Astrocyte (in vitro differentiated cells and primary cell): ENCODE measurements around the gene MGAT5. TPM values are rescaled to one million over a fixed set of nuclear protein-coding genes. Genes with fewer than 3 reads are reported as not detected.

Experiments
- DNase-seq: peaks from one replicate; pipeline ENCODE4 v3.0.0-alpha.2; 2010; ENCODE audit warnings: low read depth
- FAIRE-seq: peaks from 2 replicates; lab custom pipeline; 2011; peaks lifted over from hg19 to GRCh38; lab: Jason Lieb, UNC
- H2AFZ ChIP-seq: 2 replicates; pipeline ENCODE4 v1.6.0; 2012; ENCODE audit warnings: low read depth, low read length, inconsistent platforms
- H3K27ac ChIP-seq: 2 replicates; pipeline ENCODE4 v1.5.1; 2011; ENCODE audit warnings: low read depth, low read length, inconsistent platforms
- H3K27me3 ChIP-seq: 2 replicates; pipeline ENCODE4 v1.6.0; 2011; ENCODE audit warnings: low read length, inconsistent platforms; ENCODE audit not compliant: insufficient read depth
- H3K36me3 ChIP-seq: 2 replicates; pipeline ENCODE4 v1.5.1; 2011; ENCODE audit warnings: low read length, inconsistent platforms; ENCODE audit not compliant: insufficient read depth
- H3K4me1 ChIP-seq: 2 replicates; pipeline ENCODE4 v1.5.1; 2011; ENCODE audit warnings: low read length, inconsistent platforms; ENCODE audit not compliant: insufficient read depth
- H3K4me2 ChIP-seq: 2 replicates; pipeline ENCODE4 v1.6.0; 2012; ENCODE audit warnings: low read length, inconsistent platforms
- H3K4me3 ChIP-seq: 2 replicates; pipeline ENCODE4 v1.5.1; 2011; ENCODE audit warnings: low read depth, mild to moderate bottlenecking, low read length, inconsistent platforms; ENCODE audit not compliant: insufficient read depth
- H3K79me2 ChIP-seq: 2 replicates; pipeline ENCODE4 v1.6.0; 2012; ENCODE audit warnings: mild to moderate bottlenecking, low read length, inconsistent platforms; ENCODE audit not compliant: insufficient read depth
- H3K9ac ChIP-seq: 2 replicates; pipeline ENCODE4 v1.6.0; 2012; ENCODE audit warnings: mild to moderate bottlenecking, low read length, inconsistent platforms
- H3K9me3 ChIP-seq: 2 replicates; pipeline ENCODE4 v1.5.1; 2012; ENCODE audit warnings: low read depth, mild to moderate bottlenecking, low read length, inconsistent platforms; ENCODE audit not compliant: insufficient read depth
- H4K20me1 ChIP-seq: 2 replicates; pipeline ENCODE4 v1.6.0; 2012; ENCODE audit warnings: low read length, inconsistent platforms; ENCODE audit not compliant: insufficient read depth
- H3K27ac Mint-ChIP-seq: one replicate; pipeline ENCODE4 v1.8.0; 2021; ENCODE audit warnings: mild to moderate bottlenecking, mixed read lengths; ENCODE audit not compliant: unreplicated experiment
- H3K27me3 Mint-ChIP-seq: one replicate; pipeline ENCODE4 v1.8.0; 2021; ENCODE audit warnings: low read depth, mixed read lengths; ENCODE audit not compliant: unreplicated experiment
- H3K36me3 Mint-ChIP-seq: one replicate; pipeline ENCODE4 v1.8.0; 2021; ENCODE audit warnings: low read depth, mixed read lengths; ENCODE audit not compliant: unreplicated experiment
- H3K4me1 Mint-ChIP-seq: one replicate; pipeline ENCODE4 v1.8.0; 2021; ENCODE audit warnings: low read depth, mixed read lengths; ENCODE audit not compliant: unreplicated experiment
- H3K4me3 Mint-ChIP-seq: one replicate; pipeline ENCODE4 v1.8.0; 2021; ENCODE audit warnings: mild to moderate bottlenecking, moderate library complexity, mixed read lengths; ENCODE audit not compliant: unreplicated experiment
- H3K9me3 Mint-ChIP-seq: one replicate; pipeline ENCODE4 v1.8.0; 2021; ENCODE audit warnings: mild to moderate bottlenecking, mixed read lengths; ENCODE audit not compliant: unreplicated experiment
- CTCF ChIP-seq: IDR thresholded peaks from 2 replicates; pipeline ENCODE4 v1.5.1; 2011; ENCODE audit warnings: low read depth, mild to moderate bottlenecking, inconsistent platforms, low read length, moderate library complexity; ENCODE audit not compliant: insufficient read depth
- EZH2 ChIP-seq: IDR thresholded peaks from 2 replicates; pipeline ENCODE4 v1.6.1; 2012; ENCODE audit warnings: mild to moderate bottlenecking, low read length, inconsistent platforms; ENCODE audit not compliant: insufficient read depth
- total RNA-seq: library from RNA; stranded (reverse); gene quantifications from 2 replicates; pipeline ENCODE4 v1.2.1, GENCODE V29; 2021

Gene MGAT5
- total RNA-seq, 1 donor from 2014 or later, result 80.2 TPM

- peaks cover 18% of the 10 kb centered on the region for H3K4me1 Mint-ChIP-seq
- H3K4me3 ChIP-seq, result no peak overlapping the region
- H3K9ac ChIP-seq, result no peak overlapping the region
- no peaks in the 10 kb centered on the region for H3K36me3 ChIP-seq
- H3K4me2 ChIP-seq, result no peak overlapping the region
- H3K36me3 Mint-ChIP-seq, result peaks cover 11% of the 10 kb centered on the region
- H3K4me1 ChIP-seq, result peaks cover 24% of the 10 kb centered on the region
- H3K9me3 Mint-ChIP-seq, result no peaks in the 10 kb centered on the region
- peaks cover 7% of the 10 kb centered on the region for H4K20me1 ChIP-seq
- no peaks in the 10 kb centered on the region for H3K9me3 ChIP-seq
- no peaks in the 10 kb centered on the region for H3K27me3 ChIP-seq
- H3K27me3 Mint-ChIP-seq, result no peaks in the 10 kb centered on the region
- H3K27ac Mint-ChIP-seq, result no peak overlapping the region
- H3K27ac ChIP-seq, result no peak overlapping the region
- no peak overlapping the region for H2AFZ ChIP-seq
- H3K4me3 Mint-ChIP-seq, result no peak overlapping the region
- FAIRE-seq (no peak), DNase-seq (no peak)
- no peaks in the 10 kb centered on the region for H3K79me2 ChIP-seq
- TF ChIP-seq EZH2 (no peak), CTCF (no peak)
Measured at GRCh38 chr2:134367213-134367612, 113.3 kb downstream of the MGAT5 start.

GRCh38 chr2:134368009-134368817 is 114.3 kb downstream of the MGAT5 start:
- no peaks in the 10 kb centered on the region for H3K27me3 ChIP-seq
- Mint-ChIP-seq H3K9me3 (no peaks in the 10 kb centered on the region), H3K27me3 (no peaks in the 10 kb centered on the region), H3K4me1 (peaks cover 24% of the 10 kb centered on the region), H3K4me3 (no peak overlapping the region), H3K27ac (peak overlapping the region; percentile 60), H3K36me3 (peaks cover 5% of the 10 kb centered on the region)
- no peaks in the 10 kb centered on the region for H3K9me3 ChIP-seq
- peaks cover 34% of the 10 kb centered on the region for H3K4me1 ChIP-seq
- DNase-seq (peak; percentile 82), FAIRE-seq (no peak)
- no peak overlapping the region for H2AFZ ChIP-seq
- H3K27ac ChIP-seq, result peak overlapping the region; percentile 6
- no peaks in the 10 kb centered on the region for H3K36me3 ChIP-seq
- H3K4me2 ChIP-seq, result peak overlapping the region; percentile 47
- no peaks in the 10 kb centered on the region for H3K79me2 ChIP-seq
- no peak overlapping the region for H3K9ac ChIP-seq
- peaks cover 7% of the 10 kb centered on the region for H4K20me1 ChIP-seq
- TF ChIP-seq CTCF (no peak), EZH2 (no peak)
- H3K4me3 ChIP-seq, result no peak overlapping the region
